K562 (cell line): ENCODE measurements around the gene SEPTIN12. TPM values are rescaled to one million over a fixed set of nuclear protein-coding genes. Genes with fewer than 3 reads are reported as not detected.

Source experiments
- ATAC-seq: fragments of 200-7000 bp; cut with Tn5 transposase; 3 replicates; pipeline ENCODE4 v1.9.1; 2020; ENCODE audit warnings: moderate library complexity
- BruUV-seq: library from RNA; stranded (reverse); fragments of 400-500 nt; replicated peaks from 2 replicates; lab custom pipeline; 2021; lab: Mats Ljungman, UMichigan
- CTCF ChIA-PET: fragments of 300-600 bp; formaldehyde crosslinking; extraction: SDS; loops from one replicate; lab custom pipeline; 2021; ENCODE audit warnings: low intra/inter-chr PET ratio; lab: Yijun Ruan, JAX
- POLR2A ChIA-PET: fragments of 300-600, 350-650 bp; sonication (Branson Sonifier 250); formaldehyde crosslinking; extraction: SDS; loops from one replicate; lab custom pipeline; 2021; ENCODE audit warnings: antibody characterized with exemption, inconsistent platforms; lab: Yijun Ruan, JAX
- DNase-seq, 4 experiments: peaks; one replicate each; pipeline versions ENCODE4 v3.0.0 to v3.0.0-alpha.2; 2011 to 2018; ENCODE audit warnings: low spot score in 3 of 4, mixed read lengths in 3 of 4; ENCODE audit errors: extremely low read depth in 1 of 4
- FAIRE-seq: peaks from 2 replicates; lab custom pipeline; 2011; peaks lifted over from hg19 to GRCh38; lab: Jason Lieb, UNC
- H2AFZ ChIP-seq: 2 replicates; pipeline ENCODE4 v1.6.0; 2011; ENCODE audit warnings: low read depth, low read length, control low read depth, inconsistent platforms
- H3K27ac ChIP-seq: fragments of 200-600 bp; 3 replicates; pipeline ENCODE4 v1.8.0; 2011; ENCODE audit warnings: low read depth, mild to moderate bottlenecking, control low read depth, inconsistent platforms, low read length, moderate library complexity, mixed read lengths; ENCODE audit errors: extremely low read depth
- H3K27me3 ChIP-seq, 2 experiments: fragments of 300-600 bp in 1 of 2; 2 replicates in 1 of 2; 3 replicates in 1 of 2; pipeline versions ENCODE4 v1.6.0 to v1.8.0; 2011; ENCODE audit warnings: inconsistent platforms in 2 of 2, low read length in 2 of 2, mild to moderate bottlenecking in 1 of 2, mixed read lengths in 1 of 2, moderate library complexity in 1 of 2; ENCODE audit not compliant: control insufficient read depth in 2 of 2, insufficient read depth in 2 of 2
- H3K36me3 ChIP-seq: fragments of 300-600 bp; 3 replicates; pipeline ENCODE4 v1.8.0; 2011; ENCODE audit warnings: mild to moderate bottlenecking, low read length, inconsistent platforms; ENCODE audit not compliant: control insufficient read depth, insufficient read depth
- H3K4me1 ChIP-seq, 2 experiments: fragments of 200-600 bp in 1 of 2; replicated peaks in 1 of 2; 2 replicates in 1 of 2; 3 replicates in 1 of 2; pipeline versions ENCODE4 v1.5.1 to v1.8.0; 2011; ENCODE audit warnings: inconsistent platforms in 2 of 2, low read length in 2 of 2, mild to moderate bottlenecking in 1 of 2, mixed read lengths in 1 of 2, moderate library complexity in 1 of 2; ENCODE audit not compliant: control insufficient read depth in 2 of 2, insufficient read depth in 2 of 2
- H3K4me2 ChIP-seq: 2 replicates; pipeline ENCODE4 v1.6.1; 2011; ENCODE audit warnings: low read length, control low read depth, inconsistent platforms, mixed read lengths; ENCODE audit not compliant: insufficient read depth
- H3K4me3 ChIP-seq: fragments of 200-600 bp; sonication (generic), shearing (Covaris generic); 2 replicates; pipeline ENCODE4 v1.5.1; 2016; ENCODE audit warnings: control low read depth, inconsistent platforms
- H3K79me2 ChIP-seq: fragments of 200-600 bp; 3 replicates; pipeline ENCODE4 v1.8.0; 2011; ENCODE audit warnings: low read length, inconsistent platforms; ENCODE audit not compliant: control insufficient read depth, insufficient read depth
- H3K9ac ChIP-seq, 2 experiments: 2 replicates each; pipeline versions ENCODE4 v1.6.0 to v1.6.1; 2011; ENCODE audit warnings: low read depth in 2 of 2, low read length in 2 of 2, control low read depth in 1 of 2, inconsistent platforms in 1 of 2, mild to moderate bottlenecking in 1 of 2, mixed read lengths in 1 of 2; ENCODE audit not compliant: insufficient read depth in 1 of 2
- H3K9me1 ChIP-seq: one replicate; pipeline ENCODE4 v1.6.0; 2011; ENCODE audit warnings: inconsistent platforms, mild to moderate bottlenecking, low read length, moderate library complexity; ENCODE audit not compliant: control insufficient read depth, insufficient read depth
- H3K9me3 ChIP-seq: replicated peaks from 2 replicates; pipeline ENCODE4 v1.5.1; 2011; ENCODE audit warnings: low read depth, low read length, inconsistent platforms; ENCODE audit not compliant: control insufficient read depth, insufficient read depth
- H4K20me1 ChIP-seq: replicated peaks from 2 replicates; pipeline ENCODE4 v1.6.1; 2011; ENCODE audit warnings: low read length, inconsistent platforms, mixed read lengths; ENCODE audit not compliant: control insufficient read depth, insufficient read depth
- ADNP ChIP-seq: fragments of 200-800 bp; sonication (Bioruptor generic); IDR thresholded peaks from 2 replicates; pipeline ENCODE4 v1.6.1; 2016; ENCODE audit warnings: missing genetic modification characterization, missing compliant biosample characterization
- BCOR ChIP-seq: fragments of 450-650 bp; IDR thresholded peaks from 2 replicates; pipeline ENCODE4 v1.6.1; 2016
- CBX1 ChIP-seq: sonication (generic); IDR thresholded peaks from 2 replicates; pipeline ENCODE4 v1.6.1; 2016; ENCODE audit warnings: antibody characterized with exemption, low read depth, mild to moderate bottlenecking
- CREB1 ChIP-seq, 2 experiments: sonication (generic) in 1 of 2; formaldehyde crosslinking in 1 of 2; IDR thresholded peaks; 2 replicates each; pipeline versions ENCODE4 v1.6.1 to v1.8.0; 2012 to 2022; ENCODE audit warnings: inconsistent platforms in 1 of 2, mild to moderate bottlenecking in 1 of 2, missing genetic modification reagents in 1 of 2, moderate library complexity in 1 of 2
- ERF ChIP-seq: fragments of 450-650 bp; formaldehyde crosslinking; IDR thresholded peaks from 2 replicates; pipeline ENCODE4 v1.4.0; 2020; ENCODE audit warnings: mild to moderate bottlenecking, mixed read lengths
- KDM1A ChIP-seq, 2 experiments: fragments of 450-650 bp; IDR thresholded peaks; 2 replicates each; pipeline ENCODE4 v1.6.1; 2016; ENCODE audit warnings: mild to moderate bottlenecking in 2 of 2
- PHF20 ChIP-seq: fragments of 450-650 bp; IDR thresholded peaks from 2 replicates; pipeline ENCODE4 v1.6.1; 2018; ENCODE audit not compliant: partially characterized antibody
- RBM25 ChIP-seq: fragments of 200-400 bp; formaldehyde crosslinking; IDR thresholded peaks from 2 replicates; pipeline ENCODE4 v1.6.1; 2018; ENCODE audit warnings: low read length, low read depth, moderate library complexity; ENCODE audit not compliant: severe bottlenecking
- RUNX1 ChIP-seq: sonication (generic); IDR thresholded peaks from 2 replicates; pipeline ENCODE4 v1.6.1; 2016; ENCODE audit warnings: antibody characterized with exemption, low read depth
- TAF15 ChIP-seq: fragments of 200-400 bp; formaldehyde crosslinking; IDR thresholded peaks from 2 replicates; pipeline ENCODE4 v1.6.1; 2017; ENCODE audit warnings: mild to moderate bottlenecking, low read depth, low read length, moderate library complexity
- ZNF146 ChIP-seq: IDR thresholded peaks from one replicate; pipeline ENCODE4 v1.6.1; 2018; ENCODE audit warnings: missing compliant biosample characterization; ENCODE audit not compliant: unreplicated experiment
- WGBS: fragments of 100-300 bp; shearing (Covaris generic); methylation state at CpG from one replicate; pipeline ENCODE4 v1.1.6; 2016; ENCODE audit warnings: low coverage, mixed read lengths; ENCODE audit not compliant: insufficient coverage; ENCODE audit errors: missing lambda C conversion rate; 5-methylcytosine and 5-hydroxymethylcytosine counted together
- in situ Hi-C: fragments of 300-500 bp; cut with MboI; formaldehyde crosslinking; loops from 4 replicates; pipeline ENCODE4 v1.15.0; 2018; ENCODE audit warnings: inconsistent platforms, mixed read lengths
- intact Hi-C: fragments of 100-400 bp; cut with micrococcal nuclease; formaldehyde crosslinking; loops from 2 replicates; pipeline ENCODE4 v1.14.2; 2022
- polyA plus RNA-seq, 8 experiments: library from polyadenylated mRNA; depleted of rRNA in 4 of 8; stranded (reverse) in 5 of 8; unstranded in 3 of 8; fragments of >200 nt; fragmentation: Nextera tagmentation in 2 of 8; fragmentation: Illumina TruSeq in 1 of 8; extraction: Ambion mirVana in 2 of 8; extraction: Trizol in 1 of 8; gene quantifications; 2 replicates each; pipeline versions ENCODE4 v1.2.1 to v1.2.3, GENCODE V29; 2011 to 2014; ENCODE audit warnings: inconsistent platforms in 1 of 8, missing spikeins in 1 of 8
- total RNA-seq, 7 experiments: library from RNA; depleted of rRNA in 6 of 7; stranded (reverse); fragments of >200 nt in 6 of 7; fragmentation: Illumina TruSeq in 2 of 7; extraction: Trizol in 2 of 7; gene quantifications; 2 replicates each; pipeline versions ENCODE4 v1.2.1 to v1.2.3, GENCODE V29; 2011 to 2021; ENCODE audit warnings: low replicate concordance in 1 of 7

SEPTIN12 gene
- total and polyA plus RNA-seq, 9 of the 15 experiments (the other 6 are each of a cell fraction or from before 2014, with no cell fraction given): not detected

- ChIA-PET POLR2A (interaction anchor here (1.6 to 2.2 kb wide), 2 partner anchors 11 to 13 kb away, joined by 4 to 9 read pairs; no protein-coding TSS in a partner anchor), CTCF (no interaction called here)
- intact Hi-C loops (no loop called here), in situ Hi-C loops (no loop called here)
- no peak overlapping the region for H3K9ac ChIP-seq
- WGBS: 89% methylated on average over 6 of the region's 6 CpGs
- no peaks in the 10 kb centered on the region for H3K27me3 ChIP-seq
- peaks cover 11% of the 10 kb centered on the region for H3K9me3 ChIP-seq
- H4K20me1 ChIP-seq: no peaks in the 10 kb centered on the region
- no peak overlapping the region for H3K27ac ChIP-seq
- H3K4me1 ChIP-seq: peaks cover 0 to 2% of the 10 kb centered on the region in 2 experiments; a peak in 1 of 5 replicates
- no peak overlapping the region for H3K4me2 ChIP-seq
- no peaks in the 10 kb centered on the region; the same call in 2 of the 3 replicates for H3K79me2 ChIP-seq
- no peak overlapping the region for H3K4me3 ChIP-seq
- BruUV-seq: no TSS peak
- no peak for DNase-seq
- no peaks in the 10 kb centered on the region for H3K9me1 ChIP-seq
- H2AFZ ChIP-seq: no peak overlapping the region
- FAIRE-seq: no peak
- no peak for ATAC-seq
- peaks cover 81% of the 10 kb centered on the region for H3K36me3 ChIP-seq
- TF ChIP-seq RBM25: peak; percentile 68
- TF ChIP-seq ZNF146 (CRISPR knock-in tag): peak; percentile 99
- TF ChIP-seq CREB1 (IDR thresholded peaks at IDR 0.05): no peak
- no peak for TF ChIP-seq CREB1 (CRISPR knock-in tag; IDR thresholded peaks at IDR 0.05)
- peak; percentile 43 to 57; a peak in 2 of 4 replicates for TF ChIP-seq KDM1A (IDR thresholded peaks at IDR 0.05)
- TF ChIP-seq RUNX1: no peak
- TF ChIP-seq TAF15: no peak
- no peak for TF ChIP-seq ERF (CRISPR knock-in tag)
- TF ChIP-seq PHF20: peak; percentile 50
- peak; percentile 44; the same call in 1 of the 2 replicates for TF ChIP-seq ADNP (tag)
- TF ChIP-seq CBX1: peak; percentile 68; the same call in 1 of the 2 replicates
- peak; percentile 86 for TF ChIP-seq BCOR
- TF ChIP-seq, all 486 proteins: peak for 7
Observed at GRCh38 chr16:4755687-4756086, 32.5 kb downstream of the SEPTIN12 start.
